A549 (cell line): Measurements from ENCODE around the gene TFEB. TPM values are rescaled to one million over a fixed set of nuclear protein-coding genes. Genes with fewer than 3 reads are reported as not detected.

Experiments used
- ATAC-seq, 2 experiments: fragments of 200-7000 bp in 1 of 2; fragments of >200 bp in 1 of 2; cut with Nextera tagmentation in 1 of 2; cut with Tn5 transposase in 1 of 2; 3 replicates each; pipeline versions ENCODE4 v1.8.0 to v1.9.1; 2018 to 2020; ENCODE audit warnings: mild to moderate bottlenecking in 1 of 2, moderate library complexity in 1 of 2
- CTCF ChIA-PET: fragments of 300-600 bp; sonication (Branson Sonifier 250); formaldehyde crosslinking; extraction: SDS; loops from one replicate; lab custom pipeline; 2021; ENCODE audit warnings: antibody characterized with exemption, inconsistent platforms; lab: Yijun Ruan, JAX
- POLR2A ChIA-PET: fragments of 350-600 bp; formaldehyde crosslinking; extraction: SDS; loops from one replicate; lab custom pipeline; 2021; ENCODE audit warnings: antibody characterized with exemption, inconsistent platforms; lab: Yijun Ruan, JAX
- DNase-seq, 2 experiments: peaks; one replicate each; pipeline versions ENCODE4 v3.0.0 to v3.0.0-alpha.2; 2011 to 2016; ENCODE audit warnings: low read depth in 1 of 2, low spot score in 1 of 2
- FAIRE-seq: peaks from 2 replicates; lab custom pipeline; 2011; peaks lifted over from hg19 to GRCh38; lab: Jason Lieb, UNC
- H3K27ac ChIP-seq, 2 experiments: fragments of >200 bp; sonication (Bioruptor Twin); formaldehyde crosslinking; 3 replicates each; pipeline ENCODE4 v1.5.1; 2016 to 2017
- H3K4me1 ChIP-seq: fragments of >200 bp; sonication (Bioruptor Twin); formaldehyde crosslinking; 3 replicates; pipeline ENCODE4 v1.6.1; 2016
- H3K4me2 ChIP-seq: fragments of >200 bp; sonication (Bioruptor Twin); formaldehyde crosslinking; 3 replicates; pipeline ENCODE4 v1.6.1; 2016
- H3K4me3 ChIP-seq: fragments of >200 bp; sonication (Bioruptor Twin); formaldehyde crosslinking; 3 replicates; pipeline ENCODE4 v1.5.1; 2016
- H3K9me3 ChIP-seq: fragments of >200 bp; sonication (Bioruptor Twin); formaldehyde crosslinking; 3 replicates; pipeline ENCODE4 v1.6.1; 2016
- CEBPB ChIP-seq, 2 experiments: fragments of >200 bp in 1 of 2; sonication (Bioruptor Twin) in 1 of 2; formaldehyde crosslinking in 1 of 2; IDR thresholded peaks; 2 replicates each; pipeline ENCODE4 v1.6.1; 2012 to 2016
- CHD4 ChIP-seq: fragments of 200-600 bp; sonication (generic); IDR thresholded peaks from 2 replicates; pipeline ENCODE4 v1.6.1; 2016; ENCODE audit warnings: antibody characterized with exemption, mild to moderate bottlenecking, borderline replicate concordance
- CTCF ChIP-seq: fragments of >200 bp; sonication (Bioruptor Twin); formaldehyde crosslinking; IDR thresholded peaks from 3 replicates; pipeline ENCODE4 v1.5.1; 2016
- EHF ChIP-seq: fragments of 250-450 bp; sonication (Bioruptor Pico); IDR thresholded peaks from 2 replicates; pipeline ENCODE4 v1.5.0; 2020; ENCODE audit warnings: mild to moderate bottlenecking
- ESRRA ChIP-seq: fragments of 150-350 bp; IDR thresholded peaks from 2 replicates; pipeline ENCODE4 v1.6.1; 2014; ENCODE audit warnings: mild to moderate bottlenecking, low read length, borderline replicate concordance
- HES2 ChIP-seq: fragments of >200 bp; sonication (Bioruptor Twin); formaldehyde crosslinking; IDR thresholded peaks from 2 replicates; pipeline ENCODE4 v1.6.1; 2016
- HOXB13 ChIP-seq: fragments of 250-450 bp; sonication (Bioruptor Pico); IDR thresholded peaks from 2 replicates; pipeline ENCODE4 v1.5.0; 2020; ENCODE audit warnings: low read depth, mild to moderate bottlenecking, moderate library complexity
- JUN ChIP-seq, 2 experiments: fragments of >200 bp; sonication (Bioruptor Twin); formaldehyde crosslinking; IDR thresholded peaks; 2 replicates in 1 of 2; 3 replicates in 1 of 2; pipeline ENCODE4 v1.6.1; 2016 to 2017
- JUNB ChIP-seq: fragments of >200 bp; sonication (Bioruptor Twin); formaldehyde crosslinking; IDR thresholded peaks from 2 replicates; pipeline ENCODE4 v1.6.1; 2016
- KDM5A ChIP-seq: fragments of 200-600 bp; sonication (generic); IDR thresholded peaks from 2 replicates; pipeline ENCODE4 v1.6.1; 2016; ENCODE audit warnings: antibody characterized with exemption, mild to moderate bottlenecking
- POLR2AphosphoS2 ChIP-seq: conservative IDR thresholded peaks from 2 replicates; pipeline ENCODE4 v1.6.1; 2012; ENCODE audit warnings: low read length, improper control_type of control experiment, inconsistent platforms
- RAD21 ChIP-seq, 2 experiments: fragments of >200 bp in 1 of 2; sonication (Bioruptor Twin) in 1 of 2; formaldehyde crosslinking in 1 of 2; IDR thresholded peaks in 1 of 2; conservative IDR thresholded peaks in 1 of 2; 2 replicates in 1 of 2; 3 replicates in 1 of 2; pipeline ENCODE4 v1.6.1; 2012 to 2018; ENCODE audit warnings: inconsistent platforms in 1 of 2
- REST ChIP-seq: fragments of 200-600 bp; sonication (generic); IDR thresholded peaks from 2 replicates; pipeline ENCODE4 v1.6.1; 2016; ENCODE audit warnings: antibody characterized with exemption, mild to moderate bottlenecking, moderate library complexity
- RFX5 ChIP-seq: fragments of 450-650 bp; IDR thresholded peaks from 2 replicates; pipeline ENCODE4 v1.7.1; 2014; ENCODE audit warnings: antibody characterized with exemption, mild to moderate bottlenecking, moderate library complexity
- SMC3 ChIP-seq: fragments of >200 bp; sonication (Bioruptor Twin); formaldehyde crosslinking; IDR thresholded peaks from 3 replicates; pipeline ENCODE4 v1.6.1; 2018; ENCODE audit warnings: inconsistent platforms
- ZFP36 ChIP-seq: fragments of 450-650 bp; IDR thresholded peaks from 2 replicates; pipeline ENCODE4 v1.6.1; 2014; ENCODE audit warnings: borderline replicate concordance; ENCODE audit not compliant: partially characterized antibody
- WGBS: methylation state at CpG from one replicate; pipeline ENCODE4 v1.1.6; 2017; ENCODE audit errors: missing lambda C conversion rate; 5-methylcytosine and 5-hydroxymethylcytosine counted together
- polyA plus RNA-seq, 4 experiments: library from polyadenylated mRNA; depleted of rRNA in 3 of 4; stranded (reverse); fragments of >200 nt; fragmentation: RNase III in 1 of 4; extraction: RNeasy Plus Mini Kit Qiagen cat#74134 plus additional on column Dnase treatment in 1 of 4; gene quantifications; 2 replicates in 3 of 4; 3 replicates in 1 of 4; pipeline ENCODE4 v1.2.3, GENCODE V29; 2011 to 2017

Gene TFEB
- polyA plus RNA-seq, 2 of the 4 experiments (the other 2 are of a cell fraction) = 3.1 to 6.1 TPM

- FAIRE-seq = no peak
- ChIA-PET CTCF (interaction anchor here (0.7 to 8.0 kb wide), 7 partner anchors 9 to 288 kb away, joined by 3 to 54 read pairs (median 5); partner anchors contain the start of gene TFEB), POLR2A (interaction anchor here (2.0 to 2.2 kb wide), 2 partner anchors 11 to 21 kb away, joined by 13 to 29 read pairs; no protein-coding TSS in a partner anchor)
- Histone ChIP-seq H3K4me1 (peaks cover 65% of the 10 kb centered on the region), H3K4me3 (0 out of 3 replicates have a peak overlapping the region, but pooled peaks have one; percentile 11), H3K4me2 (peak overlapping the region; percentile 81), H3K27ac (peak overlapping the region; percentile 98 to 99), H3K9me3 (no peaks in the 10 kb centered on the region)
- peak; percentile 70 to 81 for DNase-seq
- WGBS = 6% methylated on average over 3 of the region's 10 CpGs
- TF ChIP-seq RAD21 (conservative IDR thresholded peaks at IDR 0.05 in 1 of 2, IDR thresholded peaks at IDR 0.05 in 1 of 2) = no peak
- TF ChIP-seq CEBPB (IDR thresholded peaks at IDR 0.05) = peak; percentile 66 to 91; a peak in 3 of 4 replicates
- ATAC-seq = peak; percentile 72 to 81
These were observed 22.7 kb downstream of the TFEB start for GRCh38 chr6:41712651-41713103.

- peak overlapping the region; percentile 98 to 99 for H3K27ac ChIP-seq
- POLR2A ChIA-PET = no interaction called here
These were observed 23.9 kb downstream of the TFEB start for GRCh38 chr6:41711323-41712038.

GRCh38 chr6:41709375-41709774, 26.0 kb downstream of the TFEB start:
- FAIRE-seq = no peak
- TF ChIP-seq JUN (IDR thresholded peaks at IDR 0.05) (no peak), HOXB13 (CRISPR knock-in tag) (no peak), JUNB (no peak)
- TF ChIP-seq, all 56 proteins: peak for 0
- ChIA-PET CTCF (interaction anchor here (5.8 to 6.2 kb wide), 2 partner anchors 23 to 67 kb away, joined by 49 to 65 read pairs; partner anchors contain the start of gene TFEB), POLR2A (interaction anchor here (1.2 kb wide), 1 partner anchor 25 kb away, joined by 3 read pairs; no protein-coding TSS in a partner anchor)
- WGBS = 82% methylated on average over 2 of the region's 2 CpGs
- ATAC-seq = no peak
- Histone ChIP-seq H3K9me3 (no peaks in the 10 kb centered on the region), H3K4me1 (peaks cover 64% of the 10 kb centered on the region), H3K27ac (no peak overlapping the region), H3K4me2 (no peak overlapping the region), H3K4me3 (no peak overlapping the region)
- no peak for DNase-seq

More at GRCh38 chr6:41711323-41712038, 23.9 kb downstream of the TFEB start:
- peak overlapping the region; percentile 81 for H3K4me2 ChIP-seq
- DNase-seq (no peak), ATAC-seq (no peak), FAIRE-seq (no peak)
- peaks cover 65% of the 10 kb centered on the region for H3K4me1 ChIP-seq
- no peaks in the 10 kb centered on the region for H3K9me3 ChIP-seq
- H3K4me3 ChIP-seq = no peak overlapping the region
- TF ChIP-seq EHF (CRISPR knock-in tag) (no peak), CHD4 (no peak)
- CTCF ChIA-PET = interaction anchor here (1.4 to 8.0 kb wide), 3 partner anchors 7 to 26 kb away, joined by 3 to 54 read pairs (median 16); partner anchors contain the start of gene TFEB
- 97% methylated on average over 9 of the region's 9 CpGs for WGBS

GRCh38 chr6:41708856-41709255, 26.6 kb downstream of the TFEB start:
- H3K4me1 ChIP-seq = peaks cover 59% of the 10 kb centered on the region
- TF ChIP-seq CTCF = no peak
- TF ChIP-seq KDM5A = no peak
- TF ChIP-seq, all 56 proteins: peak for 0
- no peaks in the 10 kb centered on the region for H3K9me3 ChIP-seq
- no peak for ATAC-seq
- ChIA-PET POLR2A (interaction anchor here (1.2 kb wide), 1 partner anchor 26 kb away, joined by 3 read pairs; no protein-coding TSS in a partner anchor), CTCF (interaction anchor here (1.0 to 6.2 kb wide), 4 partner anchors 11 to 68 kb away, joined by 3 to 65 read pairs (median 26); partner anchors contain the start of gene TFEB)
- FAIRE-seq = no peak
- WGBS = 70% methylated on average over 3 of the region's 3 CpGs
- H3K4me3 ChIP-seq = no peak overlapping the region
- DNase-seq = no peak
- no peak overlapping the region for H3K4me2 ChIP-seq
- peak overlapping the region in 1 of 2 experiments; percentile 97; a peak in 2 of 6 replicates for H3K27ac ChIP-seq

- H3K4me3 ChIP-seq = no peak overlapping the region
- CTCF ChIA-PET = interaction anchor here (1.0 to 6.2 kb wide), 8 partner anchors 12 to 80 kb away, joined by 3 to 66 read pairs (median 32); partner anchors contain the start of genes TFEB and TOMM6
- TF ChIP-seq RFX5 = no peak
- no peak for TF ChIP-seq POLR2AphosphoS2
- no peak for TF ChIP-seq ESRRA
- TF ChIP-seq SMC3 = no peak
- TF ChIP-seq HOXB13 (CRISPR knock-in tag) = no peak
- TF ChIP-seq REST = no peak
- no peak for TF ChIP-seq JUN (IDR thresholded peaks at IDR 0.05)
- no peak for TF ChIP-seq HES2
- no peak for TF ChIP-seq ZFP36
These were observed 27.7 kb downstream of the TFEB start for GRCh38 chr6:41707565-41708200.

More at GRCh38 chr6:41707565-41708200, 27.7 kb downstream of the TFEB start:
- 84% methylated on average over 14 of the region's 14 CpGs for WGBS
- DNase-seq = no peak
- POLR2A ChIA-PET = no interaction called here
- peak overlapping the region; percentile 85 to 97; a peak in 5 of 6 replicates for H3K27ac ChIP-seq
- H3K4me2 ChIP-seq = no peak overlapping the region; the same call in 2 of the 3 replicates
- H3K4me1 ChIP-seq = peaks cover 47% of the 10 kb centered on the region
- H3K9me3 ChIP-seq = no peaks in the 10 kb centered on the region
- FAIRE-seq = no peak
- no peak for ATAC-seq
